CD4-positive, alpha-beta T cell (primary cell): ENCODE measurements around the gene ITGB3. TPM values are rescaled to one million over a fixed set of nuclear protein-coding genes. Genes with fewer than 3 reads are reported as not detected.

Source experiments
- ATAC-seq: fragments of 200-7000 bp; cut with Tn5 transposase; one replicate; pipeline ENCODE4 v1.10.0; 2022; ENCODE audit warnings: mild to moderate bottlenecking; ENCODE audit not compliant: poor library complexity
- CTCF ChIA-PET: fragments of 350-600 bp; sonication (Branson Sonifier 250); formaldehyde crosslinking; loops from one replicate; lab custom pipeline; 2021; ENCODE audit warnings: antibody characterized with exemption, inconsistent platforms; lab: Charles Lee
- POLR2A ChIA-PET: fragments of 350-600 bp; sonication (Branson Sonifier 250); formaldehyde crosslinking; loops from one replicate; lab custom pipeline; 2021; ENCODE audit warnings: antibody characterized with exemption, inconsistent platforms; lab: Charles Lee
- DNase-seq, 14 experiments: peaks; one replicate each; pipeline ENCODE4 v3.0.0-alpha.2; 2013 to 2020; ENCODE audit warnings: mixed read lengths in 2 of 14
- H3K27ac ChIP-seq, 2 donors: one replicate each; pipeline versions ENCODE4 v1.5.1 to v1.7.0; 2013; ENCODE audit warnings: low read length in 2 of 2, low read depth in 1 of 2, mild to moderate bottlenecking in 1 of 2
- H3K27me3 ChIP-seq, 2 experiments: 1 replicate in 1 of 2; 2 replicates in 1 of 2; pipeline versions ENCODE4 v1.6.1 to v1.7.0; 2013; ENCODE audit warnings: low read length in 2 of 2, control low read depth in 1 of 2, mild to moderate bottlenecking in 1 of 2, moderate library complexity in 1 of 2; ENCODE audit not compliant: insufficient read depth in 2 of 2, control insufficient read depth in 1 of 2
- H3K36me3 ChIP-seq: one replicate; pipeline ENCODE4 v1.6.1; 2013; ENCODE audit warnings: low read length, control low read depth; ENCODE audit not compliant: insufficient read depth
- H3K4me1 ChIP-seq: one replicate; pipeline ENCODE4 v1.6.1; 2013; ENCODE audit warnings: low read length, control low read depth; ENCODE audit not compliant: insufficient read depth
- H3K4me3 ChIP-seq: one replicate; pipeline ENCODE4 v1.5.1; 2013; ENCODE audit warnings: mild to moderate bottlenecking, low read length, moderate library complexity
- H3K9me3 ChIP-seq, 2 experiments: 1 replicate in 1 of 2; 2 replicates in 1 of 2; pipeline versions ENCODE4 v1.6.1 to v1.7.0; 2013; ENCODE audit warnings: low read length in 2 of 2, mild to moderate bottlenecking in 2 of 2, control low read depth in 1 of 2, moderate library complexity in 1 of 2; ENCODE audit not compliant: control insufficient read depth in 1 of 2, insufficient read depth in 1 of 2
- H3K27ac Mint-ChIP-seq: one replicate; pipeline ENCODE4 v1.8.0; 2020; ENCODE audit warnings: mixed read lengths
- H3K27me3 Mint-ChIP-seq: one replicate; pipeline ENCODE4 v1.8.0; 2021; ENCODE audit warnings: mixed read lengths
- H3K36me3 Mint-ChIP-seq: one replicate; pipeline ENCODE4 v1.8.0; 2021; ENCODE audit warnings: low read depth, mixed read lengths
- H3K4me1 Mint-ChIP-seq: one replicate; pipeline ENCODE4 v1.8.0; 2021; ENCODE audit warnings: low read depth, mixed read lengths
- H3K4me3 Mint-ChIP-seq: one replicate; pipeline ENCODE4 v1.8.0; 2020; ENCODE audit warnings: mild to moderate bottlenecking, mixed read lengths
- H3K9me3 Mint-ChIP-seq: one replicate; pipeline ENCODE4 v1.8.0; 2020; ENCODE audit warnings: mixed read lengths
- CTCF ChIP-seq: fragments of 200-600 bp; IDR thresholded peaks from one replicate; pipeline ENCODE4 v1.8.0; 2022; ENCODE audit warnings: antibody characterized with exemption, mild to moderate bottlenecking
- intact Hi-C, 2 experiments: fragments of 100-400 bp; cut with DNase I in 1 of 2; cut with micrococcal nuclease in 1 of 2; formaldehyde crosslinking; loops; one replicate each; pipeline versions ENCODE4 v1.15.1 to v1.9.0; 2023 to 2025; cut with DNase I, micrococcal nuclease
- total RNA-seq, 174 experiments: library from RNA in 2 of 174; stranded (reverse) in 2 of 174; gene quantifications; one replicate each; pipeline ENCODE4 v1.2.3 and lab custom pipeline; 2021 to 2026

Gene ITGB3
- total RNA-seq, 2 experiments from 2014 or later = 0.05 TPM; not detected in 1

DNA sequence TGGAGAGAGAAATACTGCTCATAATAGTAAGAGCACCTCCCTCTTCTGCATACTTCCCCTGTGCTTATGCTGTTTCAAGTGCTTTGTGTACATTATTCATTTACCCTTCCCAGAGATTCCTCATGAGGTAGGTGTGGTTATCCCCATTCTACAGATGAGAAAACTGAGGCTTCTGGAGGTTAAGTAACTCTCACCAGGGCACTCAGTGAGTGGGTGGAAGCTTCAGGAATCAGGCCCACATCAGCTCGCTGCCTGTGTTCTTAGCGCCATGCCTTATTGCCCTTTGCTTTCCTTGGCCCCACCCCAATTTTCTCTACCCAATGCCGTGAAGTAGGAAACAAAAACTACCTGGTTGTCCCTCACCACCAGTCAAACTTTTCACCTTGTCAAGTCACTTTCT lies 18.1 kb upstream of the ITGB3 start:
- Mint-ChIP-seq H3K4me1 (no peaks in the 10 kb centered on the region), H3K4me3 (no peak overlapping the region), H3K27ac (no peak overlapping the region), H3K27me3 (peaks cover under 1% of the 10 kb centered on the region), H3K36me3 (no peaks in the 10 kb centered on the region), H3K9me3 (no peaks in the 10 kb centered on the region)
- Histone ChIP-seq H3K27me3 (peaks cover 0 to 2% of the 10 kb centered on the region in 2 experiments), H3K4me3 (no peak overlapping the region), H3K9me3 (peaks cover 0 to 4% of the 10 kb centered on the region in 2 experiments), H3K4me1 (peaks cover 7% of the 10 kb centered on the region), H3K27ac (no peak overlapping the region), H3K36me3 (no peaks in the 10 kb centered on the region)
- intact Hi-C loops = no loop called here
- CTCF ChIA-PET = no interaction called here
- POLR2A ChIA-PET = no interaction called here
- DNase-seq = no peak
- no peak for ATAC-seq
- no peak for TF ChIP-seq CTCF

GRCh38 chr17:47235923-47236322 lies 17.7 kb upstream of the ITGB3 start:
- POLR2A ChIA-PET = no interaction called here
- Mint-ChIP-seq H3K9me3 (no peaks in the 10 kb centered on the region), H3K4me3 (no peak overlapping the region), H3K27me3 (no peaks in the 10 kb centered on the region), H3K27ac (no peak overlapping the region), H3K36me3 (no peaks in the 10 kb centered on the region), H3K4me1 (no peaks in the 10 kb centered on the region)
- intact Hi-C loops = no loop called here
- DNase-seq (no peak), ATAC-seq (no peak)
- peaks cover 0 to 4% of the 10 kb centered on the region in 2 experiments for H3K9me3 ChIP-seq
- H3K4me1 ChIP-seq = peaks cover 7% of the 10 kb centered on the region
- TF ChIP-seq CTCF = no peak
- peaks cover 0 to 2% of the 10 kb centered on the region in 2 experiments for H3K27me3 ChIP-seq
- CTCF ChIA-PET = no interaction called here
- H3K36me3 ChIP-seq = no peaks in the 10 kb centered on the region
- H3K27ac ChIP-seq = no peak overlapping the region
- no peak overlapping the region for H3K4me3 ChIP-seq

GRCh38 chr17:47237841-47238240 lies 15.8 kb upstream of the ITGB3 start:
- Histone ChIP-seq H3K4me1 (peaks cover 7% of the 10 kb centered on the region), H3K9me3 (peaks cover 0 to 4% of the 10 kb centered on the region in 2 experiments), H3K27ac (no peak overlapping the region), H3K27me3 (peaks cover 0 to 2% of the 10 kb centered on the region in 2 experiments), H3K4me3 (no peak overlapping the region), H3K36me3 (no peaks in the 10 kb centered on the region)
- intact Hi-C loops = no loop called here
- no peak for TF ChIP-seq CTCF
- POLR2A ChIA-PET = no interaction called here
- H3K27me3 Mint-ChIP-seq = no peaks in the 10 kb centered on the region
- H3K27ac Mint-ChIP-seq = no peak overlapping the region
- no peak overlapping the region for H3K4me3 Mint-ChIP-seq
- H3K36me3 Mint-ChIP-seq = no peaks in the 10 kb centered on the region
- no peaks in the 10 kb centered on the region for H3K9me3 Mint-ChIP-seq
- H3K4me1 Mint-ChIP-seq = no peaks in the 10 kb centered on the region
- ATAC-seq = no peak
- no peak for DNase-seq
- CTCF ChIA-PET = no interaction called here
